GM20431 (cell line): ENCODE data around the gene MYLK.

ENCODE experiments used
- in situ Hi-C: fragments of 300-500 bp; cut with MseI, MboI; formaldehyde crosslinking; loops from one replicate; pipeline ENCODE4 v1.15.0; 2020; ENCODE audit warnings: low sequenced_read_pairs; ENCODE audit not compliant: unreplicated experiment

The MYLK gene

DNA sequence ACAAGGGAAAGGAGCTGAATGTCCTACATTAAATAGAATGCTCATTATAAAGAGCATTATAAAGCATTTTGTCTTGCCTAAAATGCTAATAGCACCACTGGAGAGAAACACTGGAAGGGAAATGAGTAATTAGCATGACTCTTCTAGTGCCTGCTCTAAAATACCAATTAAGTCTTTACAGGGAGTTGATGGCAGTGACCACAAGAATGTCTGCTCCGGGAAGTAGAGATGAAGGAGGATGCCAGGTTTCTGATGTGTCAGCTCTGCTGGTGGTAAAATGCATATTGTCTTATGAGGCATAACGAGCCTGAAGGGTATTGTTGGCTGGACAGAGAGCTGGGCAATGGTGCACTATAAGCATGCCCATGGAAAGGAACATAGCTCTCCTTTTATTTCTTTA lies 49.5 kb downstream of the MYLK start:
- in situ Hi-C loops: no loop called here

DNA sequence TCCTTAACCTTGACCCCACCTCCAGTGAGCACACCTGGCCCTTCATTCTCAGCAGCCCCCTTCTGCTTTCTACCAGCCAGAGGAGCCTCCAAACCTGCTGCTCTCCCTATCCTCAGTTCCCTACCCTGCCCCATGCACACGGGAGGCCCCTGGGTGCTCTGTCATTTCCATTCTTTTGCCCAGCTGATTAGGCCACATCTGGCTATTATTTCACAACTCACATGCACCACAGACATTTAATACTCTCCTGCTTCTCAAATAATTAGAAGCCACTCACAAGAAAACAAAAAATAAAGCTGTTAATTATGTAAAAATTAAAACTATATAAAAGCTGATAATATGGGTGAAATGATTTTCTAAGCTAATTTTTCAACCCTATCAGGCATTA lies 50.7 kb downstream of the MYLK start:
- in situ Hi-C loops: no loop called here

DNA sequence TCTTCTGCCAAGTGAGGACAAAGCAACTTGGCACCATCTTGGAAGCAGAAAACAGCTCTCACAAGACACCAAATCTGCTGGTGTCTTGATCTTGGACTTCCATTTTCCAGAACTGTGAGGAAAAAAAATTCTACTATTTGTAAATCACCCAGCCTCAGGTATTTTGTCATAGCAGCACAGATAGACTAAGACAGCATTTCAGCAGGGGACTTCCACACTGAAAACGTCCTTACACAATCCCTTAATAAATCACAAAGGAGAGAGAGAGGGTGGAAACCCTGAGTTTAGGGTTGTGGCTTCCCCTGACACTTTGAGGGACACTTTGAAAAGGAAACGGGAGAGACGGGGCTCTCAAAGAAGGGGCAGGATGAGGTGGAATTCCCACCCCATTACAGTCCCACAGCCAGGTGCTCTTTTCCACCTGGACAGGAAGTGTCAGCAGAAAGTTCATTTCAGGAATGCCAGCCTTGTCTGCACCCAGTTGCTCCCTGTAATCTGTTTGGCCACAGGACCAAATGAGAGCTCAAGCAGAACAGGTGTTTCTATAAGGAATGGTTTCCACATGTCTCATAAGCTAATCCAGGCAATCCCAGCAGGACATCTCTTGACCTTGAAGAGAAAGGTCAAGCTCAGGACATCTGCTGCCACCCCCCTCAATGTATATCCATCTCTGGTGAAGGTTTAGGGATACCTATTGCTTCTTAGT lies 51.3 kb downstream of the MYLK start:
- in situ Hi-C loops: no loop called here

DNA sequence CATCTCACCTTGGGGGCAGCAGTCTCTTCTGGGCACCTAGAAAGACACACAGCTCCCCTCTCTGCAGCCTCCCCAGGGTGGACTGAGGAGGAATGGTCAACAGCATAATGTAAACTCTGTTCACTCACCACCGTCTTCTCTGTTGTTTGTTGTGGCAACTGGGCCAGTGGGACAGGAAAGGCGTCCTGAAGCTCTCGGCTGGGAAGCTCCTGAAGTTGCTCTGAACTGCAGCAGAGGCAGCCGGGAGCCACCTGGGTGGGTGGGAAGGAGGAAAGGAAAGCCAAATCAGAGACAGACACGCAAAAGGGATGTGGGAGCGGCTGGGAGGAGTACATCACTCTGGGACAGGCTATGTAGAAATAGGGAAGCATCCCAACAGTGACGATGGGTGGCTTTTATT lies 52.7 kb downstream of the MYLK start:
- in situ Hi-C loops: no loop called here

DNA sequence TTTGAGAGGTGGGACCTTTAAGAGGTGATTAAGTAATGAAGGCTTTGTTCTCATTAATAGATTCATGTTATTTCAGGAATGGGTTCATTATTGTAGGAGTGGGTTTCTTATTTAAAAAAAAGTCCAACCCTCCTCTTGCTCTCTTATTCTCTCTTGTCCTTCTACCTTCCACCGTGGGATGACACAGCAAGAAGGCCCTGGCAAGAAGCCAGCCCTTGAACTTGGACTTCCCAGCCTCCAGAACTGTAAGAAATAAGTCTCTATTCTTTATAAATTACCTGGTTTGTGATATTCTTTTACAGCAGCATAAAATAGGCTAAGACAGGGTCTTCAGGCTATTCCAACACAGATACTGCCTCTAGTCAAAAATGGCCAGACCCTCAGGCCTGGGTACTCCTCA lies 62.2 kb downstream of the MYLK start:
- in situ Hi-C loops: no loop called here

DNA sequence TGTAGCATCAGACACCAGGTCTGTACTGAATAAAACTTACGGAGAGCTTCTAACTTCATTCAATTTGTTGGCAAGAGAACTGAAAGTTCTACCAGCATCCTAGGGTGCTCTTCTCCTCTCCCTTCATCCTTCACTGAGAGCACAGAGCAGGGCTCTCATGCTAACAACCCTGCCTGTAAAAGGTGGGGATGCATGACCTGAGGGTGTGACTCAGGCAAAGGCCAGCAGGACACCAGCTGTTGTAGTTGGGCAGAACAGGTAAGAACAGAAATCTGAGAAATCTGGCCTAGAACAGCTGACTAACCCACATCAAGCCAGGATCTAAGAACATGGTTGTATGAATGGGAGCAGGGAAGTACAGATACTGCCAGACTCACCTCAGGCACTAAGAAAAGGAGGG lies 64.2 kb downstream of the MYLK start:
- in situ Hi-C loops: no loop called here

DNA sequence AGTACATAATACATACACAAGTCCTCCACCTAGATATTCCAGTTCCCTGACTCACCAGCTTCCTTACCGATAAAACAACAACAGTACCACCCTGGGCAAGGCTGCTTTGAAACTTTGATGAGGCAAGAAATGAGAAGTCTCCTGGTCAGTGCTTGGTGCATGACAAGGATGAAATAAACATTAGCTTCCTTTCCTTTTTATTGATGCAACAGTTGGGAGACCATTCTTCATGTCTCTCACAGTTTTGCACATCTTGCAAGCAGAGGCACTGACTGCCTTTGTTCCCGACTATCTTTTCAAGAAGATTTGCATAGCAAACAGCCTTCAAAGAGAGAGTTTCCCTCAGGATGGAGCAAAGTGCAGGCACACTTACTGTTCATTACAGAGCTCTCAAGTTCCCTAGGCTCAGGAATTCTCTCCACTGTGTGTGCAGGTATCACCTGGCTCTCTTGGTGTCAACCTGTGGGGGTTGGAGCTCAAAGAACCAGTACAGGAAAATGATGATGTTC lies 65.2 kb downstream of the MYLK start:
- in situ Hi-C loops: no loop called here

DNA sequence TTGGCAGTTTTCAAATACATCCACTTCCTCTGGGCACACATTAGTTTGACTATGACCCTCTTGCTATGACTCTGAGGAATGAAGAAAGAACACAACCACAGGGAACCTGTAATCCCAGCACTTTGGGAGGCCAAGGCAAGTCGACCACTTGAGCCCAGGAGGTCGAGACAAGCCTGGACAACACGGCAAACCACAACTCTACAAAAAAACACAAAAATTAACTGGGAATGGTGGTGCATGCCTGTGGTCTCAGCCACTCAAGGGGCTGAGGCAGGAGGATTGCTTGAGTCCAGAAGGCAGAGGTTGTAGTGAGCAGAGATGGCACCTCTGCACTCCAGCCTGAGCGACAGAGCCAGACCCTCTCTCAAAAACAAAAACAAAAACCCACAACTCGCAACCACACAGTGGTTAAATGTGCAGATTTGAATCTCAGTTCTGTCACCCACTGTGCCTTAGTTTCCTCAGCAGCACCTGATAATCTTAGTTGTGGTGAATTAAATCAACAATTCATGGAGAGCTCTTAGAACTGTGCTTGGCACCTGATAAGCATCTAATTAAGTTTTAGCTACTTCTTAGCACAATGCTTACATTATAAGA lies 65.7 kb downstream of the MYLK start:
- in situ Hi-C loops: no loop called here

DNA sequence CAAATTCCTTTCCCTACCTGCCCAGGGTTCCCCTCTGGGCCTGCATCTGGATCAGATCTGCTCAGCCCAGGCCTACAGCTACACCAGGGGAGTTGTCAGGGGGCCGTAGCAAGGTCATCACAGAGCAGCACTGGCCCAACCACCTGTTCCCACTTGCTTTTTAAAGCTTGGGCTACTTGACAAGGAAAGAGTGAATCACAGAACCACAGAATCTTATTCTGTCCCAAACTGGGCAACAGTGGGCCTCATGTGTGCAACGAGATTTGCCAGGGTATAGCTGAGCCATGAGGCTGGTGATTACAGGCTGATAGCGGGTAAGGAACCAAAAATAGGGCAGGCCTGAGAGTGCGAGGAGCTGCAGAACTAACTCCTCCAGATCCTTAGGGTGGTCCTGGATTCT lies 66.7 kb downstream of the MYLK start:
- in situ Hi-C loops: no loop called here

DNA sequence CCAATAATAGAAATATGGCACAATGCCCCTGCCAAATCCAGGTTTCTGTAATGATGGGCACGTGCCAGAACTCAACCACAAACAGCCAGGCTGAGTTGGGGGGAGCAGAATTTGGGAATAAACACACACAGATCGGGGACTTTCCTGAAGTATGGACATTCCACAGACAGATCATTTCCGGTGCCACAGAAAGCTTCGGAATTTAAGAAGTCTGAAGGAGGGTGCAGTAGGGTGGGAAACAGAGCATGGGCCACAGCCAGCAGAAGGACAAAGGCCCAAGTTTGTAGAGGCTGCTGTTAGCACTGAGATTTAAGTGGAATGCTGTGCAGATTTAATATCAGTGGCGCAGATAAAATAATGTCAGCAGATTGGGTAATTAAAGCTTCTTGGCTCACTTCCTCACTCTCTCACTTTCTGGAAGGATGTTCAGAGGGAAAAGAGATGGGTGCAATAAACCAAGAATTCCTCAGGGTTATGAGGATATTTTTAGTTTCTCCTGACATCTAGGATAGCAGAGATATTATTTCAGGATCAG lies 67.4 kb downstream of the MYLK start:
- in situ Hi-C loops: no loop called here

DNA sequence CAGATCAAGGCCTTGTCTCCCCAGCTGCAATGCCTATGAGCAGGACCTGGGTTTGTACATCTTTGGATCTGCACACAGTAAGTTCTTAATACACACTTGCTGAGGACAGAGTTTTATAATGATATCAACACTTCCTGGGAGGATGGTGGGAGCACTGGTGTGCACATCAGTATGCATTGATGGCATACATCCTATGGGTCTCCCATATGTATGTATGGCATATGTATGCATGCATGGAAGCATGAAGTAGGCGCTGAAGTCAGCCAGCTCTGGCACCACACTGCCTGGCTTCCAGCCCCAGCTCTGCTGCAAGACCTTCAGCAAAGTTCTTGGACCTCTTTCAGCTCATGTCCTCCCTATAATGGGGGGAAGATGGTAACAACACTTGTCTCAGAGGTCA lies 68.2 kb downstream of the MYLK start:
- in situ Hi-C loops: no loop called here

DNA sequence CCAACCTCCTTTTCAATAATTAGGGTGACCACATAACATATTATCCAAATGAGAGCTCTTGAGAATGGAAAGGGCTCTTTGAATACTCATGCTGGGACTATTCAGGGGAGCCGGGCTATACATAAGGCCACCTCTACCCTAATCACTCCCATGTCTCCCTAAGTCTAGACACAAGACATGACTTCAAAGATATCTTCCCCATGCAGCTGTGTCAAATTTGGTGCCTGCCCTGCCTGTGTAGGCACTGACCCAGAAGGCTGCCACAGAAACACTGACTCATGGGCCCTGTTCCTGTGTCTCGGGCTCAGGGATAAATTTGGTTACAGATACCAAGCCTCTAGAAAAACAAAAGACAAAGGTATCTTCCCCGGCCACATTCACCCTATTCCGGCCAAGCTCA lies 70.3 kb downstream of the MYLK start:
- in situ Hi-C loops: no loop called here

DNA sequence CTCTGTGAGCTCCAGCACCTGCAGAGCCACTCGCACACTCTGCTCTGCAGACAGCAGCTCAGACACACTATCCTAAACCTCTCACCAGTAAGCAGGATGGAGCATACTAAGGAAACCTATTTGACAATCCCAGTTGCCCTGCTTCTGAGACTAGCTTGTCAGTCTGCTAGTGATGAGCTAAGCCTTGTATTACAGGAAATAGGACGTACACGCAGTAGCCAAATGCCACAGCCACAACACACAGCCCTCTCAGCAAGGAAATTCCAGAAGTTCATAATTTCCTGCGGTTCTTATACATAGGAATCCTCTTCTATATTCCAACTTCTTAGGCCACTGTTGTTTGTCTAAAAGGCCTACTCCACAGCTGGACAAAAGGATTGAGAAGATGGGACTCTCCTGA lies 74.5 kb downstream of the MYLK start:
- in situ Hi-C loops: no loop called here

DNA sequence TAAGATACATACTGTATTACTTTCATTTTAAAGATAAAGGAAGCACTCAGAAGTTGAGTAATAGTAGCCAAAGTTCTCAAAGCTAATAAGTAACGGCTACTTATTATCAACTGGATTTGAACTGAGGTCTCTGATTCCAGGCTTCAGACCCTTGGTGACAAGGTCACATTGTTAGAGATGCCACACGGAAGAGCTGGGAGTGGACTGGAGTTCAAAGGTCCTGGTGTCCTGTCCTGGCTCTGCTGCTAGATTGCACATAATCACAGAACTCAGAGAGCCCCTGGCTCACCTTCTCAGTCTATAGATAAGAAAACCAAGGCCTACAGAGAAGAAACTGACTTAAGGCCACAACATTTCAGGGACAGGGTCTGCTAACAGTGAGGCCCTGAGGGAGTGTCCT lies 75.3 kb downstream of the MYLK start:
- in situ Hi-C loops: no loop called here

DNA sequence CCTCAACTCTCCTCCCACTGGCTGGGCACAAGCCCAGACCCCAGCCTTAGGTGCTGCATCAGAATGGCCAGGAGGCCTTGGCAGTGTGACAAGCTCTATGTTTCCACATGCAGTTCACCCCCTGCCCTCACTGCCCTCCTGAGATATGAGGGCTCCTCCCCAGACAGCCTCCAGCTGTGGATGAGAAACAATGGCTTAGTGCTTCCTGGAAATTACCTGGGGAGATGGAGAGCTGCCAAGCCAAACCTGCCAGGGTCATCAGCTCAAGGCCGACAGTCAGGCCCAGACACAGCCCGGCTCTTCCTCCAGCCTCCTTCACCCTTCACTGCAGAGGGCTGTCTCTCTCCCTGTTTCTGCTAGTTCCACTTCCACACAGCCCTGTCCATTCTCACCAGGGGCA lies 76.3 kb downstream of the MYLK start:
- in situ Hi-C loops: no loop called here

DNA sequence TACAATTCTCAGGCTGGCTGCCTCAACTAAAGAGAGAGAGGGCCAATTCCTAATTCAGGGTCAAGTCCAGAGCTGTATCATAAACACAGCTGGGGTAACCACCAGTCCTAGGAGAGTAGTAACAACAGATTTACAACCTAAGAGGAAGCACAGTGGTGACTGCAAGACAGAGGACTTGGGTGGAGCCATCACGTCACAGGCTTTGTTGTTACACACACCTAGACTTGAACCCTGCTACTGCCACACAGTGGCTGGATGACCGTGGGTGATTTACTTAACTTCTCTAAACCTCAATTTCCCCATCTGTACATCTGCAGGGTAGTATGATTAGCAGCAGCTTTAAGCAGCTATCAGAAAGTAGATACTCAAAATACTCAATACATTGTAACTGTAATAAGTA lies 78.6 kb downstream of the MYLK start:
- in situ Hi-C loops: no loop called here

DNA sequence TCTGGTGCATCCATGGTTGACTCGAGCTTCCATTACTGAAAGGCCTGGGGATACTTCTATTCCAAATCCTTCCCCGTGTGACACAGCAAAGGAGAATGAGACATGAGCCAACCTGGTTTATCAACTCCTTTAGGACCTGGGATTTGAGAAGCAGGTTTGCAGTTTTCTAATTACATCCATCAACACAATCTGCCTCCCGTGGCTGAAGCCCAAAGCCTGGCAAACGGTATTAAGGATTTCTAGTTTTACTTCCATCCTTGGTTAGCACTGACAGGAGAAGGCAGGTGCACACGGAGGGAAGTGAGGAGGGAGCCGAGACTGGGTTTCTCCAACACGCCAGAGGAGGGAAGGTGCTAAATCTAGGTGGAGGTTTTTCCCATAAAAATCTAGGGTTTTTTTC lies 79.0 kb downstream of the MYLK start:
- in situ Hi-C loops: no loop called here

DNA sequence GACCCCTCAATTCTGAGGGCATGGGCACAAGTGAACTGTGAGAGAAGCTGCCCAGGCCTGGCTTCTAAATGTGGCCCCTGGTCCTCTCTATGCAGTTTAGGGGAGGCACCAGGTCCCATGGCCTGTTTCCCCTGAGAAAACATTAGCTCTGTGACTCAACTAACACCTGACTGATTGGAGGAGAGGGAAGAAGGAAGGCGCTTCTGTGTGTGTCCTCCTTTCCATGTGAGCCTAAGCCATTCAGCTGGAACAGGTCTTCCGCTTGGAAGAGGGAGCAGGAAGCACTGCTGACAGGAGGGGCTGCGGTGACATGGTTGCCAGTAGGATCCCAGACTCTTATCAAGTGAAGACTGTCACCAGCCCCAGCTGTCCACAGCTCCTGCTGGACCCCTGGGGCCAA lies 79.5 kb downstream of the MYLK start:
- in situ Hi-C loops: no loop called here

DNA sequence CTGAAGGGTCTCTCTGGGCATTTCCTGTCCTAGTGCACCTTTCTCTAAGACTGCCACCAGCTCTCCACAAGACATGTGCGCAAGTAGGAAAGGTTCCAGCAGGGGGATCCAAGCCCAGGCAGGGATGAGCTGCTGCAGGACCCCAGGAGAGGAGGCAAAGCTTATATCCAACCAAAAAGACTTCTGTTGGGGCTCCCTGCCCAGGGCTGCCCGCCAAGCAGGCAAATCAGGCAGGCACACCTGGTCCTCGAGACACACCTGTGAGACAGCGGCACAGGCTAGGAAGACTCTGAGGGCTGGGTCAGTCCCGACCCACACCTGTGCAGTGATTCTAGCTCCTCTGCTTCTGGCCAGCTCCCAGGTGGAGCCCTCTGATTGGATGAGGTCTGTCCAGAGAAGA lies 80.6 kb downstream of the MYLK start:
- in situ Hi-C loops: no loop called here

DNA sequence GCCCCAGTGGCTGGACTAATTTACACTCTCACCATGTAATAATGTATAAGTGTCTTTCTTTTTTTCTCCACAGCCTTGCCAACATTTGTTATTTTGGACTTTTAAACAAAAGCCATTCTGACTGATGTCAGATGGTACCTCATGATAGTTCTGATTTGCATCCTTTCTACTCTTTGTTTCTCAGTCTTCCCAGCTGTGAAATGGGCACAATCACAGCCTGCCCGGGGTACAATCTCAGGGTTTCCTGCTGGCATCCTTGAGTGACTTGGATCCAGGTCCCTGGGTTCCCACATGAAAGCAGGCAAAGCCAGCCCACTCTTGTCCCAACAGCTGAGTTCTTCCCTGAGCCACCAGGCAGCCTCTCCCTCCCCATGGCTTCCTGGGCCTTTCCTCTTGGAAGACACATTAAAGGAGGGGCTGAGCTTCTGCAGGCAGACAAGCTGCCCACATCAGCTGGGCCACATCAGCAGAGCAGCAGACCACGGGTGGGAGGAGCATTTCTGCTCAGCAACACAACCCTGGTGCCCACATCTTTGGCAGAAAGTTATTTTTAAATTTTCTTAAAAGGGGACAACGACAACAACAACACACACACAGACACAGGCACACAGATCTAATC lies 82.0 kb downstream of the MYLK start:
- in situ Hi-C loops: no loop called here

DNA sequence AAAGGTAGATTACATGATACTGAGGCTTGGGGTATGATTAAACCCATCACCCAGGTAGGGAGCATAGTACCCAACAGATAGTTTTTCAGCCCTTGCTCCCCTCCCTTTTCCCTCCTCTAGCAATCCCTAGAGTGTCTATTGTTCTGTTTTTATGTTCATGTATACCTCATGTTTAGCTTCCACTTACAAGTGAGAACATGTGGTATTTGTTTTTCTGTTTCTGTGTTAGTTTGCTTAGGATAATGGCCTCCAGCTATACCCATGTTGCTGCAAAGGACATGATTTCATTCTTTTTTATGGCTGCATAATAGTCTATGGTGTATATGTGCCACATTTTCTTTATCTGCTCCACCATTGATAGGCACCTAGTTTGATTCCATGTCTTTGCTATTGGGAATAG lies 82.7 kb downstream of the MYLK start:
- in situ Hi-C loops: no loop called here

DNA sequence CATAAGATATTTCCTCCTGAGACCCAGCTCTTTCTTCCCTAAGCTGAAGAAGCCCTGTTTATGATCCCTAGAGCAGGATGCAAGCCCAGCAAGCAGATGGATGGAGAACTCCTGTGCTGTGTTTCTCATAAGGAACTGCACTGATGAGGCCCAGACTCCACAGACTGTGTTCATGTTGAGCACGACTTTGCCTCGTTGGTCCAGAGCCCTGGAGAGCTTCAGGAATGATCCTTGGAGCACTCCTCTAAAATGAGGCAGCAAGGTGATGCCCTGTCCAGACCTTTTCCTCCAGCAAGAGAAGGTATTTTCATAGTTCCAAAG lies 83.8 kb downstream of the MYLK start:
- in situ Hi-C loops: no loop called here
